ENCODE data around the gene PRKAB1. TPM values are rescaled to one million over a fixed set of nuclear protein-coding genes. Genes with fewer than 3 reads are reported as not detected.

PRKAB1 gene
- total RNA-seq, 1 experiment from 2014 or later, result 32.3 TPM

GRCh38 chr12:119672194-119672593, 4.3 kb downstream of the PRKAB1 start (continued):
- TF ChIP-seq ZNF512 (CRISPR knock-in tag; IDR thresholded peaks at IDR 0.05; ENCODE audit: borderline replicate concordance) (no peak), E2F4 (CRISPR knock-in tag; IDR thresholded peaks at IDR 0.05; ENCODE audit: borderline replicate concordance, low read depth) (no peak), USF2 (CRISPR knock-in tag; IDR thresholded peaks at IDR 0.05) (no peak), CBFB (CRISPR knock-in tag; IDR thresholded peaks at IDR 0.05; ENCODE audit: low read depth) (no peak), IRF1 (CRISPR knock-in tag; IDR thresholded peaks at IDR 0.05) (no peak), ERG (CRISPR knock-in tag; IDR thresholded peaks at IDR 0.05) (no peak), ATF2 (CRISPR knock-in tag; IDR thresholded peaks at IDR 0.05; ENCODE audit: borderline replicate concordance, low read depth) (no peak), ETV6 (CRISPR knock-in tag; IDR thresholded peaks at IDR 0.05) (no peak), KAT7 (CRISPR knock-in tag; IDR thresholded peaks at IDR 0.05; ENCODE audit: borderline replicate concordance) (no peak), ZBTB43 (CRISPR knock-in tag; IDR thresholded peaks at IDR 0.05) (no peak), ZNF671 (CRISPR knock-in tag; IDR thresholded peaks at IDR 0.05) (no peak)

GRCh38 chr12:119673634-119674033, 5.7 kb downstream of the PRKAB1 start:
- Mint-ChIP-seq H3K9me3 (no peaks in the 10 kb centered on the region), H3K36me3 (peaks cover 85% of the 10 kb centered on the region), H3K27me3 (ENCODE audit: low read depth) (no peaks in the 10 kb centered on the region), H3K4me1 (peaks cover 8% of the 10 kb centered on the region), H3K4me3 (no peak overlapping the region), H3K27ac (no peak overlapping the region)
- DNase-seq (ENCODE audit: low spot score) (no peak), ATAC-seq (no peak)
- ChIA-PET POLR2A (no interaction called here), CTCF (no interaction called here)
- no peak for TF ChIP-seq FOXP4 (CRISPR knock-in tag; IDR thresholded peaks at IDR 0.05)
- TF ChIP-seq PRRX2 (CRISPR knock-in tag; IDR thresholded peaks at IDR 0.05), result no peak
- TF ChIP-seq ZBTB21 (CRISPR knock-in tag; IDR thresholded peaks at IDR 0.05; ENCODE audit: borderline replicate concordance), result no peak
- TF ChIP-seq FOXJ3 (CRISPR knock-in tag; IDR thresholded peaks at IDR 0.05; ENCODE audit: borderline replicate concordance), result no peak
- TF ChIP-seq AFF4 (CRISPR knock-in tag; IDR thresholded peaks at IDR 0.05; ENCODE audit: borderline replicate concordance), result no peak
- TF ChIP-seq NFYB (CRISPR knock-in tag; conservative IDR thresholded peaks at IDR 0.05; ENCODE audit: low read depth), result no peak
- no peak for TF ChIP-seq ZNF671 (CRISPR knock-in tag; IDR thresholded peaks at IDR 0.05)
- TF ChIP-seq GABPB1 (CRISPR knock-in tag; IDR thresholded peaks at IDR 0.05), result no peak
- no peak for TF ChIP-seq ZNF425 (CRISPR knock-in tag; conservative IDR thresholded peaks at IDR 0.05)
